ENCODE data around the gene GDF3.

- TF ChIP-seq ZSCAN29 (IDR thresholded peaks at IDR 0.05) = no peak
- TF ChIP-seq POLR2AphosphoS5 (IDR thresholded peaks at IDR 0.05; ENCODE audit: control insufficient read depth, insufficient read depth, low read depth, low read length) = no peak
- TF ChIP-seq POLR2A (conservative IDR thresholded peaks at IDR 0.05) = no peak
- TF ChIP-seq FOXM1 (IDR thresholded peaks at IDR 0.05; ENCODE audit: low read depth) = no peak
- TF ChIP-seq FOXM1 (CRISPR knock-in tag; IDR thresholded peaks at IDR 0.05; ENCODE audit: low read depth) = no peak
Observed at GRCh38 chr12:7731486-7731885, 35.9 kb upstream of the GDF3 start.
